GM18505 (cell line): Measurements from ENCODE around the gene VPS13A.
A peak's percentile ranks its signal among the peaks of the same experiment; 100 is the strongest.
"Not testable (repeated sequence)": the region's sequence is repeated elsewhere in the genome, so short reads cannot be mapped to it uniquely, and the experiment has no call there.

Experiments used
- ATAC-seq: cut with Tn5 transposase; IDR thresholded peaks from one replicate; pipeline ENCODE4 v1.9.1; 2021; ENCODE audit not compliant: unreplicated experiment
- POLR2A ChIP-seq: IDR thresholded peaks from 4 replicates; pipeline ENCODE4 v1.6.1; 2011; ENCODE audit warnings: borderline replicate concordance; ENCODE audit not compliant: insufficient read depth, insufficient read length; ENCODE audit errors: extremely low read depth

Gene VPS13A

DNA sequence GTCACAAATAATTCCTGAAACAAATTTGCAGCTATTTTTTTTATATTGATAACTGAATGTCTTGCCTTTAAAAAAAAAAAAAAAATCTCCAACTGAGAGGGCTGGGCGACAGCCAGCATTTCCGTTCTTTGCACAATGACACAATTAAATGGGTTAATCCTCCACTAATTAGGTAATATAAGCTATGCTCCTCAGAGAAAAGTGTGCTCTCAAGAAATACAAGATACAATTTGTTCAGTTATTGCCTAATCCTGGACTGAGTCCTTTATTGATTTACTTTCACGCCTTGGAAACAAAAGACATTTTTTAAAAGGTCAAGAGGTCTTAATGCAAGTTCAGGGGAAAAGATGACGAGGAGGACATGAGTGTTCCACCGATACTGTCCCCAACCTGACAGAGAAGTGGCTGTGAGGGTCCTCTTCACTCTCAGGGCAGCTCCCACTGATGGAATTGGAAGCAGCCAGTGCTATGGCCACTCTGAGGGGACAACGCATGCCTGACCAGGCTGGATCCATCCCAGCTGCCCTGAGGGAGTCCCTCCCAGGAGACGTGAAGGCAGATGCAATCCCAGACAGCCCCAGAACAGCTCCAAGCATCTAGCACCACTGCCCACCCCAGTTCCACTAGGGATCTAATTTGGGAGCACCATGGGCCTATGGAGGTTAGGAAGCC lies 250.1 kb downstream of the VPS13A start:
- no peak for ATAC-seq
- no peak for TF ChIP-seq POLR2A

DNA sequence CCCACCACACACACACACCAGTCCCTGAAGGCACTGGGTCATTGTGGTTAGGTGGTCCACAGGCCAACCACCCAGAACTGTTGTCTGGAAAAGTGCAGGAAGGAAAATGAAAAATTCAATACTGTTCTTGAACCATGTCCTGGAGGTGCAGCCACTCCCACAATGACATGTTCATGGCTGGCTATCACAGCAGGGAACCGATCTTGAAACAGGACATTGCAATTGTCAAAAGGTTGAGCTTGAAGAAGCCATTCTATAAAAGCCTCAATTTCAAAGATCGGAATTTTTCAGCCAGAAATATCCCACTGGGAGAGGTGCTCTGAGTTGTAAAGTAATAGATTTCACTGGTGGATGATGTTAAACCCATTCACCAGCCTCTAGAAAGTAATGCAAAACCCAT lies 252.6 kb downstream of the VPS13A start:
- no peak for TF ChIP-seq POLR2A
- no peak for ATAC-seq

DNA sequence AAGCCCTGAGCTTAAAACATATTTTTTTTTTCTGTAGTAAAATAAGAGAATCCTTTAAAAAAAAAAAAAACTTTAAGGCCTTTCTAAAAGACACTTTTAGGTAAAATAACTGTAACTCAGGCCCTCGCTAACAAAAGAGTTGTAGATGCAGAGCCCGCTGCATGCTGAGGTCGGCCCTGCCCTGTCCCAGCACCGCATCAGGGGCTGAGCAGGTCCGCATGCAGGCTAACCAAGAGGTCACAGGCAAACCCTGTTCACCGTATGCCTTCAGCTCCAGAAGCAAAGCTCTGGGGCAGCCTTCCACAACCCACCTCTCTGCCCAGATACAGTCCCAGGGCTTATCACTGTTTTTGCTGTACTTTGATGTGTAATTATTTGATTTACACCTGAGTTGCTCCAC lies 254.7 kb downstream of the VPS13A start:
- TF ChIP-seq POLR2A, result no peak
- ATAC-seq, result no peak

DNA sequence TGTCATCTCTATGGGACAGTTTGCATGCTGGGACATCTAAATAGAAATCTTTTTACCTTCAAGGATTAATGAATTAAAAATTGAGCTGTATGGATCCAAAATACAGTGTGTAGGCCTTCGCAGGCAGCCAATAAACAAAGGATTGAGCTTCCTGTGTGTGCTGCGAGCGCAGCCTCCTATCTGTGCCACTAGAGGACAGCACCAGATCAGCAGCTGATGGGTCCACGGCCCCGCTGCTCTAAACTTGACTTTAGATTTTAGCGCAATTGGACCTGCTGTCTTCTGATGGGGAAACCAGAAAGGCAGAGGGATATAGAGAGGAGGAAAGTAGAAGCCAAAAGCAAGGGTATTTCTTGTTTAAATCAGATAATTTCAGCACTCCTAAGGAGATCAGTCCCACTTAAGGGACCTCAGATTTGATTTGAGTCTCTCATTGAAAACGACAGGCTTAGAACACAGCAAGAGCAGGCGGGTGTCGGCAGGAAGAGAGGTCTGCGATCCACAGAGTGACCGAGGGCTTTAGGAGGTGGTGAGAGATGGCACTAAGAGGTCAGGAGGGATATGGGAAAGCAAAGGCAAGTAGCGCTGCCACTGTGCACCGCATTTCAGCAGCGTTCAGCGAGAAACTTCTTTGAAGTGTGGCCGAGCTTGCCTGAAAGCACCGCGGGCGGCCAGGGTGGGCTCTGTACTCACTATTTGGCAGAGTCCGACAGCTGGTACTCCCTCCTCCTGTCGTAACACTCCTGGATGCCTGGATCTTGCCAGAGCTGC lies 256.5 kb downstream of the VPS13A start:
- peak; percentile 91 for ATAC-seq
- no peak for TF ChIP-seq POLR2A

DNA sequence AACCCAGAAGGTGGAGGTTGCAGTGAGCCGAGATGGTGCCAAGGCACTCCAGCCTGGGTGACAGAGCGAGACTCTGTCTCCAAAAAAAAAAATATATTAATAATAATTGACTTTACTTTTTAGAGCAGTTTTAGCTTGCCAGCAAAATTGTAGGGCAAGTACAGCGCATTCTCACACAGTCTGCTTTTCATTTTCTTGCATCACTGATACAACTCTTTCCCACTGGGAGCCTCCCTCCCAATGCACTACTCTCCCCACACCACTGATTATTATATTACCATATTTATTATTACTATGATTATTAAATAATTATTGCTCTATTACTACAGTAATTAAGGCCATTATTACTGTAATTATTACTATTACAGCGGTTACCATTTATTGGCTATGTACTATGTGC lies 257.9 kb downstream of the VPS13A start:
- no peak for ATAC-seq
- no peak for TF ChIP-seq POLR2A

DNA sequence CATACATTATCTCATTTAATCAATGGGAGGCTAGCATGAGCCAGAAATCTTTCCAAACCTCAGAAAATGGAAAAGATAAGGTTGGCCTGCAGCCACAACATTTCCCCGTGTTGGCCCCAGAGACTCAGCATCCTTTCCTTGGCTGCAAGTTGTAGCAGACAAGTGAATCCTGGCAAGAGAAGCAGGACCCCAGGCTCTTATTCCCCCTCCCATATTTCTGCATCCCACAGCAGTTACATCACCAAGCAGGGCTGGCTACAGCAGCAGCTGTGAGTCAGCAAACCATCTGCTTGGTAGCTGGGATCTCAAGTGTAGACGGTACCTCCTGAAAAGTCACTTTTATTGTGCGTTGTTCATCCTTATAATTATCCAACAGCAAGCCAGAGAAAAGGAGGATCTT lies 258.4 kb downstream of the VPS13A start:
- ATAC-seq, result no peak
- no peak for TF ChIP-seq POLR2A

DNA sequence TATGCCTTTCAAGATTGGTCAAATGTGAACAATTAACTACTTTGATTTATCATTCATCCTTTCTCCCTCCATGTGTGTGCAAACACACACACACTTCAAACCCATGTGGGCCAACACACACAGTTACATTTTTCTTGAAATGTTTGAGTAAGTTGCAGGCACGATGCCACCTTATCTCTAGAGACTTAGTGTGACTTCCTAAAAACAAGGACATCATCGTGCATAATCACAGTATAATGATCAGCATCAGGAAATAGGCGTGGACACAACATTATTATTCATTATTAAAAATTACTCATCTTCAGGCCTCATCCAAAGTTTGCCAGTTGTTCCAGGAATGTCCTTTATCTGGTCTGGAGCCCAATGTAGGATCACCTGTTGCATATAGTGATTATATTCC lies 261.3 kb downstream of the VPS13A start:
- no peak for TF ChIP-seq POLR2A
- ATAC-seq, result no peak

DNA sequence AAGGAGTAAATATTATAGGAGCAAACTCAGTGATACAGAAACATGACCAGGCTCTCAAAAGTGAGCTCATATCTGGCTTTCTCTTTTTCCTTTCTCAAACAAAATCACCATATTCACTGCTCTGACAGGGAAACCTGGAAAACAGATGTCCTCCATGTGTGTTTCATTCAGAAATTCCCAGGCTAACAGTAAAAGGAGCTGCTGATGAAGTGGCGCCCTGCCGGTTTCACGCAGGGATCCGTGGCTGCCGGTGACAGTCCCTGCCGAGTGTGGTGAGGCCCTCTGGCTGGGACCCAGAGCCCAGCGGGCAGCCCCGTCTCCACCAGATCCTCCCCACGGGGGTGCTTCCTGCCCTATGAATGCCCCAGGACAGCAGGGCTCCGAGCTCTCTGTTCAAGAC lies 262.7 kb downstream of the VPS13A start:
- TF ChIP-seq POLR2A, result no peak
- no peak for ATAC-seq

DNA sequence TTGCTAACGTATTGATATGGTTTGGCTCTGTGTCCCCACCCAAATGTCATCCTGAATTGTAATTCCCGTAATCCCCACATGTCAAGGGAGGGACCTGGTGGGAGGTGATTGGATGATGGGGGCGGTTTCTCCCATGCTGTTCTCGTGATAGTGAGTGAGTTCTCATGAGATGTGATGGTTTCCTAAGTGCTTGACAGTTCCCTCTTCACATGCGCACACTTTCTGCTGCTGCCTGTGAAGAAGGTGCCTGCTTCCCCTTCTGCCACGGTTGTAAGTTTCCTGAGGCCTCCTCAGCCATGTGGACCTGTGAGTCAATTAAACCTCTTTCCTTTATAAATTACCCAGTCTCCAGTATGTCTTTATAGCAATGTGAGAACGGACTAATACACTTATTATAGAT lies 263.8 kb downstream of the VPS13A start:
- not testable (repeated sequence) for ATAC-seq

DNA sequence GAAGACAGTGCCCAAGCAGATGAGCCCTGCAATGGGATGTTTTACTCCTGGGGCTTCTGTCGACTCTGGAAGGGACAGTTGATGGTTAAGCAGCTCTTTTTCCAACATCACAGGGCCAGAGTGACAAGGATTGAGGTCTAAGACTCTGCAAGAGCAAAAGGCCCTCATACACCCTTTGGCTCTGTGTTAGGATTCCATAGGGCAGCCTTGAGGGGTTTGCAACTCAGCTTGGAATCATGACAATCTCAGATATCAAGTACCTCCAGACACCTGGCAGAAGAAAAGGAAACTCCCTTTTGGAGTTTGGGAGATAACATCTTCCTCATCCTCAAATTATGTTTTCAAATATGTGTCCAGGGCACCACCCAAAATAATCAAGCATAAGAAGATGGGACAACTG lies 265.1 kb downstream of the VPS13A start:
- no peak for TF ChIP-seq POLR2A
- no peak for ATAC-seq

DNA sequence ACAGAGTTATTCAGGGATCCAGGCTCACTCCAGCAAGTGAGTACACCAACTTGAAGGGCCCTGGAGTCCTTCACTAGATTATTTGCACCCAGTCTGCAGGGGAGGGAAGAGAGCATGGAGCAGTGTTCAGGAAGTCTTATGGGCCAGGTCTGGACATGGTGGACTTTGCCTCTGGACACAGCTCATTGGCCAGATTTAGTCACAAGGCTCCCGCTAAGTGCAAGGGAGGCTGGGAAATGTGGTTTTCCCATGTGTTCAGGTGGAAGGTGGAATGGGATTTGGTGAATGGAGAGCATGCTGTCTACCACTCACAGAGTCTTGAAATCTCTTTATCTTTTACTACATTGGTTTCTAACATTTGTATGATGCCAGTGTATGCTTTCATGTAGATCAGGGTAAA lies 270.3 kb downstream of the VPS13A start:
- TF ChIP-seq POLR2A, result no peak
- ATAC-seq, result no peak

DNA sequence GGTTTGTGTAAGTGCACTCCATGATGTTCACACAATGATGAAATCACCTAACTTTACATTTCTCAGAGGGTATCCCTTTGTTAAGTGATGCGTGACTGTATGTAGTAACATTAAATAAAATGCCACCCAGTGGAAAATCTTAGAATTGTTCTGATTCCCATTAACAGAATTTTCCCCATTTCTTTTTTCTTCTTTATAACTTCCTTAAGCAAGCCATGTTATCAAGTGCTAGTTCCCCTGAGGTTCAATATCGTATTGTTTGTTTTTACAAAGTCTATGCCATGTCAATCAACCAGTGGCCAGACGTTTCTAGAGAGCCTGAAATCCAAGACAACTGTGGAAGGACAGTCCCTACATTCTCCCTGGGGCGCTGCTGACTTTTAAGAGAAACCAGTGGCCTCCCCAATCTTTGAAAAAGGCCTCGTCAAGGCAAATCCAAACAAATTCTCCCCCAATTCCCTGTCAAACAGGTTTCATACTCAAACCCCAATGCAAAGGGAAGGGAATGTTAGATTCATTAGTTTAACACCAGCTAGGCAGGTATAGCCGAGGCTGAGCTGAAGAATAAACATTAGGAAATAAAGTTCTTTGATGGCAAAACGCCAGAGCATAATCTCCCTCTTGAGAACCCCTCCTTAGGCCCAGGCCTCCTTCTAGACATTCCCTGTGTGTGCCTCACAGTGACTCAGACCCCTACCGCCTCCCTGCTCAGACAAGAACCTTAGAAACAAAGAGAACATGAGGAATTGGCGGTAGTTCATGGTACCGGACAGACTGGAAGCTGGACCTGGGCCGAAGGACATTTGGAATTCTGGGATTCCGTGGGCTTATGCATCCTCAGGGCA lies 272.1 kb downstream of the VPS13A start:
- no peak for ATAC-seq
- TF ChIP-seq POLR2A, result no peak

DNA sequence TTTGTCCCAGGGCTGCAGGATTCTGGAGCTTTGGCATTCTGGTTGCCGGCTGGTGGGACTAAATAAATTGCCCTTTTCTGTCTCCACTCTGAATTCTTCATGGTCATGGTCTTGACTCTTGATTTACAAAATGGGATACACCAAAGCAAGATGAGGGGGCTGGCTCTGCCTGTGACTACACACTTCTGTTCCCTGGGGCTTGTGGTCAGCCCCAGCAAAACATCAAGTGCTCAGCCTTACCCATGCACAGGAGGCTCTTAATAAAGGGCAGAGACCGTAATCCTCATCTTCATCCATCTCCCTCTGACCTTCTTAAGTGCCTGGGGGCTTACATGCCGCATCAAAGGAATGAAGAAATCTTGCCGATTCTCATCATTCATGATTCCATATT lies 272.7 kb downstream of the VPS13A start:
- no peak for TF ChIP-seq POLR2A
- no peak for ATAC-seq

DNA sequence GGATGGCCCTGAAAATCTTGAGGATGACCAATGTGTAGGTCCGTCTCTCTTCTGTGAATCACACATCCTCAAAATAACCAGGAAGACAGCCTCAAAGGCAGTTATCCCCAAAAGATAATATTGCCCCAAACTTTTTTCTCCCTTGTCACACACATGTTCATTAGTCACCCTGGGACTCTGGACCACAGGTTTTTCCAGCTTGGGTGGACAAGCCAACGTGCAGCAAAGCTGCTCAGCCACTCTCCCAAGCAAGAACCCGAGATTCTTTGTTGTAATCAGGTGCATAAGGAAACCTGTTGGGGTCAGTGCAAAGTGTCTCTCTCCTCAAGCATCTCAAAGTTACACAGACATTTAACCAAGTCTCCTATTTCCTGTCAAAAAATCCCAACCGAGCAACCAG lies 274.2 kb downstream of the VPS13A start:
- TF ChIP-seq POLR2A, result no peak
- ATAC-seq, result no peak
